Loucy (cell line): ENCODE measurements around the gene MOCS3.

Experiments
- EZH2phosphoT487 ChIP-seq: fragments of 200-600 bp; IDR thresholded peaks from 2 replicates; pipeline ENCODE4 v1.6.1; 2018; ENCODE audit warnings: antibody characterized with exemption, mild to moderate bottlenecking, moderate library complexity, borderline replicate concordance
- TF ChIP-seq, protein P1 (sequence below): fragments of 200-600 bp; sonication (generic); conservative IDR thresholded peaks from 2 replicates; pipeline ENCODE4 v1.5.1; 2014; ENCODE audit warnings: mild to moderate bottlenecking, antibody characterized with exemption, low read length

DNA sequence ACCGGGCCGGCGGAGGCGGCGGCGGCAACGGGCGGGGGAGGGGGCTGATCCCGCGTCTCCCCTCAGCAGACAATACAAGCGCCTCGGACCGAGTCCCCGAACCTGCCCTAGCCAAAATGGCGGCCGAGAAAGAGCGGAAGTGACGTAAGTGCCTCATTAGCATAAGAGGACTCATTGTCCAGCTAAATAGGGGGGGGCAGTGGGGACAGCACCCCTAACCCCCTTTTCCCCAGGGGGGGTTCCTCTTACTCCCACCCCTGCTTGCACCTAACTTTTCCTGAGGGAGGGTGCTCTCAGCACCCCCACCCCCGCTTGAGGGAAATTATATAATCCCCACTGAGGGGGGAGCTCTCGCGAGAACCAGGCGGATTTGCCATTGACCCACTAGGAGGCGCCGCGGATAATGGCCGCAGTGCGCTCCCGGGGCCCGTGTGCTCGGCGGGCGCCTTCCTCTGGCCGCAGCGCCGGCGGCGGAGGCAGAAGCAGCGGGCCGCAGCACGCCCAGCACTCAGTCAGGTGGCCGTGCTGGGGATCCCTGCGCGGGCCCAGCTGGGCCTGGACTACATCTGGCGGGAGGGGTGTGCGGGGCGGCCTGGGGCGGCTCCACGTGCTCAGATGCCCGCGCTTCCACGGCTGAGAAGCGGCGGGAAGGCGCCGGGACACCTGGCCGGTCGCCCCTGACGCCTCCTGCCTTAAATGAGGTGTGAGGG is 27.2 kb upstream of the MOCS3 start, which contains the start of gene ADNP:
- TF ChIP-seq, protein P1, sequence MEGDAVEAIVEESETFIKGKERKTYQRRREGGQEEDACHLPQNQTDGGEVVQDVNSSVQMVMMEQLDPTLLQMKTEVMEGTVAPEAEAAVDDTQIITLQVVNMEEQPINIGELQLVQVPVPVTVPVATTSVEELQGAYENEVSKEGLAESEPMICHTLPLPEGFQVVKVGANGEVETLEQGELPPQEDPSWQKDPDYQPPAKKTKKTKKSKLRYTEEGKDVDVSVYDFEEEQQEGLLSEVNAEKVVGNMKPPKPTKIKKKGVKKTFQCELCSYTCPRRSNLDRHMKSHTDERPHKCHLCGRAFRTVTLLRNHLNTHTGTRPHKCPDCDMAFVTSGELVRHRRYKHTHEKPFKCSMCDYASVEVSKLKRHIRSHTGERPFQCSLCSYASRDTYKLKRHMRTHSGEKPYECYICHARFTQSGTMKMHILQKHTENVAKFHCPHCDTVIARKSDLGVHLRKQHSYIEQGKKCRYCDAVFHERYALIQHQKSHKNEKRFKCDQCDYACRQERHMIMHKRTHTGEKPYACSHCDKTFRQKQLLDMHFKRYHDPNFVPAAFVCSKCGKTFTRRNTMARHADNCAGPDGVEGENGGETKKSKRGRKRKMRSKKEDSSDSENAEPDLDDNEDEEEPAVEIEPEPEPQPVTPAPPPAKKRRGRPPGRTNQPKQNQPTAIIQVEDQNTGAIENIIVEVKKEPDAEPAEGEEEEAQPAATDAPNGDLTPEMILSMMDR, result peak; percentile 62
- TF ChIP-seq EZH2phosphoT487, result no peak
